Measurements from ENCODE around the gene CLEC4M.
"Not testable (repeated sequence)": the region's sequence is repeated elsewhere in the genome, so short reads cannot be mapped to it uniquely, and the experiment has no call there.

Gene CLEC4M

DNA sequence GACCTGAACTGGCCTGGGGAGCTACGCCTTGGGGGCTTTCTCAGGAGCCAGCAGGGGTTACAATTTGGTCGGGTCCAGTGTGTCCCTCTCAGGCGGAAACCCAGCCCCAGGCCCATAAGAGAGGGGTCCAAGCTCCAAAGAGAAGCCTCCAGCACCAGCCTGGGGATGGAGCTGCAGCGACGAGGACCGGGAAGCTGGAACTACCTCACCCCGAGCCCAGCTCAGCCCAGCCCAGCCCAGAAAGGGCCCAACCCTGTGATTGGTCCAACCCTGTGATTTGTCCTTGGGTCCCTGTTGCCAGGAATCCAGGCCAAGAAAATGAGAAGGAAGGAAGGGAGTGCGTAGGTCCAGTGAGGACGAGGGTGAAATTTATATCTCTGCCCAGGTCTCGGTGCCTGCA lies 24.1 kb downstream of the CLEC4M start:
- H3K9ac ChIP-seq (ENCODE audit: low read length), result no peak overlapping the region
- no peak overlapping the region for H3K4me3 ChIP-seq (ENCODE audit: low read length)
- no peaks in the 10 kb centered on the region for H3K4me1 ChIP-seq (ENCODE audit: control insufficient read depth, insufficient read depth, low read length)
- no peaks in the 10 kb centered on the region for H3K36me3 ChIP-seq (ENCODE audit: control insufficient read depth, insufficient read depth, low read length)
- peaks cover 20% of the 10 kb centered on the region for H3K27me3 ChIP-seq (ENCODE audit: control insufficient read depth, insufficient read depth, low read length)
- H3K27ac ChIP-seq (ENCODE audit: low read depth, low read length), result no peak overlapping the region

DNA sequence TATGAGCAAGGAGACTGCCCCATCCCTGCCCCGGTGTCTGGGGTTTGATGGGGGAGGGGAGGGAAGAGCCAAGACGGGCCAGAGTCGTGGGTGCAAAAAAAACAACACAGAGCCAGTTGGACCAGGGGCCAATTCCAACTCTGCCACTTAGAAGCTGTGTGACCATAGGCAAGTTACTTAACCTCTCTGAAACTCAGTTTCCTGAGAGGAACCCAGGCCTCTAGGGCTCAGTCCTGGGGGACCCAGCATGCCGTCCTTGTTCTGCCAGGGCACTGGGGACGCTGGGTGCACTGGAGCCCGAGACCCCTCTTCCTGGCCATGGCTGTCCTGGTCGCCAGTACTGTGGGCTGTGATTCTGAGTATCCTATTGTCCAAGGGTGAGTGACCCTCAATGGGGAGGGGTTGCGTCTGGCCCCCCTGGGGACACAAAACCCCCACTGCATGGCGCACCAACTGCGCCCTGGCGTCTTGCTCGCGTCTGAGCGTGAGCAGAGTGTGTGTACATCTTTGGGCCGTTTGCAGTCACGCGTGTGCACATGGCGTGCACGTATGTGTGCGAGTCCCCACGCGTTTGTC lies 24.6 kb downstream of the CLEC4M start:
- Histone ChIP-seq H3K4me3 (ENCODE audit: low read length) (no peak overlapping the region), H3K9ac (ENCODE audit: low read length) (no peak overlapping the region), H3K27ac (ENCODE audit: low read depth, low read length) (no peak overlapping the region), H3K27me3 (ENCODE audit: control insufficient read depth, insufficient read depth, low read length) (peaks cover 20% of the 10 kb centered on the region), H3K4me1 (ENCODE audit: control insufficient read depth, insufficient read depth, low read length) (no peaks in the 10 kb centered on the region), H3K36me3 (ENCODE audit: control insufficient read depth, insufficient read depth, low read length) (no peaks in the 10 kb centered on the region)

DNA sequence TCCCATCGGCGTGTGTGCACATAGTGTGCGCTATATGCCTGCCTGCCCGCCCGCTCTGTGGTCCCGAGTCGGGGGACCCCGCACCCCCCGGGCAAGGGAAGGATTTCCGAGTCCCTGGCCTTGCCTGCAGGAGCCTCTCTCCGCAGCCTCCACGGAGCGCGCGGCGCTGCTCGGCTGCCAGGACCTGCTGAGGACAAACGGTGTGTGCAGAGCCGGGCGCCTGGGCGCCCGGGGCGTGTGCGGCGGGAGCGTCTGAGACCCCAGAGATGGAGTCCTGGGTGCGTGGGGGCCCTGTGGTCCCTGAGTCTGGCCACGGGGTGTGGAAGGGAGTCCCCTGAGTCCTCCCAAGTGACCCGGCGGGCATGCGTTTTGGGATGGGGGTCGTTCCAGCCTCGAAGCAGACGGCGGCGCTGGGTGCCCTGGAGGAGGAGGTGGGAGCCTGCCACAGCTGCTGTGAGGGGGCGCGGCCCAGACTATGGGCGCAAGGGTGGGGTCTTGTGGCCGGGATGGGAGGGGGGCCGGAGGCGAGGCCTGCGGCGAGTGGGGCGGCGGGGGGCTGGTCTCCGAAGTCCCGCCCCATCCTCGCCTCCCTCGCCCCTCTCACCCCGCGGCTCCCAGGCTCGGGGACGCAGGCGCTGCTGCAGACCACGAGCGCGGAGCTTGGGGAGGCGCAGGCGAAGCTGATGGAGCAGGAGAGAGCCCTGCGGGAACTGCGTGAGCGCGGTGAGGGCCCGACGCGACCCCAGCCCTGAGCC lies 25.3 kb downstream of the CLEC4M start:
- no peak overlapping the region for H3K4me3 ChIP-seq (ENCODE audit: low read length)
- peaks cover 20% of the 10 kb centered on the region for H3K27me3 ChIP-seq (ENCODE audit: control insufficient read depth, insufficient read depth, low read length)
- no peak overlapping the region for H3K27ac ChIP-seq (ENCODE audit: low read depth, low read length)
- H3K9ac ChIP-seq (ENCODE audit: low read length), result no peak overlapping the region
- no peaks in the 10 kb centered on the region for H3K4me1 ChIP-seq (ENCODE audit: control insufficient read depth, insufficient read depth, low read length)
- no peaks in the 10 kb centered on the region for H3K36me3 ChIP-seq (ENCODE audit: control insufficient read depth, insufficient read depth, low read length)

DNA sequence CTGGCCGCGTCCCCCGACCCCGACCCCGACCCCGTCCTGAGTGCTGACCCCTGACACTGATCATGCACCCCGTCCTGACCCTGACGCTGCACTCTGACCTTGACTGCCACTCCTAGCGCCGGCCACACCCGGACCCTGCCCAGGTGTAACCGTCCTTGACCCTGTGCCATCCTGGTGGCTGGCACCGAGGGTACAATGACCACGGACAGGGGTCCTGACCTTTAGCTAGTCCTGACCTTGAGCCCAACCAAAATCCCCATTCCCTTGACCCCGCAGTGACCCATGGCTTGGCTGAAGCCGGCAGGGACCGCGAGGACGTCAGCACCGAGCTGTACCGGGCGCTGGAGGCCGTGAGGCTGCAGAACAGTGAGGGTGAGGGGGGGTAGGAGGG lies 25.9 kb downstream of the CLEC4M start:
- Histone ChIP-seq H3K4me3 (ENCODE audit: low read length) (no peak overlapping the region), H3K27me3 (ENCODE audit: control insufficient read depth, insufficient read depth, low read length) (peaks cover 20% of the 10 kb centered on the region)

GRCh38 chr19:7789447-7789846 lies 26.4 kb downstream of the CLEC4M start:
- Histone ChIP-seq H3K27me3 (ENCODE audit: control insufficient read depth, insufficient read depth, low read length) (peaks cover 20% of the 10 kb centered on the region), H3K9ac (ENCODE audit: low read length) (no peak overlapping the region), H3K4me1 (ENCODE audit: control insufficient read depth, insufficient read depth, low read length) (no peaks in the 10 kb centered on the region), H3K4me3 (ENCODE audit: low read length) (no peak overlapping the region), H3K27ac (ENCODE audit: low read depth, low read length) (no peak overlapping the region), H3K36me3 (ENCODE audit: control insufficient read depth, insufficient read depth, low read length) (no peaks in the 10 kb centered on the region)

More for the DNA sequence above, 25.9 kb downstream of the CLEC4M start:
- no peaks in the 10 kb centered on the region for H3K36me3 ChIP-seq (ENCODE audit: control insufficient read depth, insufficient read depth, low read length)
- no peaks in the 10 kb centered on the region for H3K4me1 ChIP-seq (ENCODE audit: control insufficient read depth, insufficient read depth, low read length)
- no peak overlapping the region for H3K9ac ChIP-seq (ENCODE audit: low read length)
- H3K27ac ChIP-seq (ENCODE audit: low read depth, low read length), result no peak overlapping the region

DNA sequence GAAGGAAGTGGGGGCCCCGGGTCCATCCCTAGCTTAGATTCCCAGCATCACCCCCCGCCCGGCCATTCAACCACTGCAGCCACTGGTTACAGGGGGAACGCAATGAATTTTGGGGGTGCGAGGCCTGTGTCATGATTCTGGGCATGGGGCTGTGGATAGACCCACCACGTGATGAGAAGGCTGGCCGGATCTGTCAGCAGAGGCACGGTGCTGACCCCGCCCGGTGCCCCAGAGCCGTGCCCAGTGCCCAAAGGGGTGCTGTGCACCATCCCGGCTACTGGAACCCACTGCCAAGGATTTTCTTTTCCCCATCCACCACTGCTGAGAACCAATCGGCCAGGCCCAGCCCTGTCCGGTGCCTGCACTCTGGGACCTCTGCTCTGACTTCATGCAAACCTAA lies 27.4 kb downstream of the CLEC4M start:
- Histone ChIP-seq H3K27ac (ENCODE audit: low read depth, low read length) (no peak overlapping the region), H3K9ac (ENCODE audit: low read length) (no peak overlapping the region), H3K4me3 (ENCODE audit: low read length) (no peak overlapping the region), H3K27me3 (ENCODE audit: control insufficient read depth, insufficient read depth, low read length) (peaks cover 20% of the 10 kb centered on the region), H3K36me3 (ENCODE audit: control insufficient read depth, insufficient read depth, low read length) (no peaks in the 10 kb centered on the region), H3K4me1 (ENCODE audit: control insufficient read depth, insufficient read depth, low read length) (no peaks in the 10 kb centered on the region)

GRCh38 chr19:7792281-7792680 lies 29.2 kb downstream of the CLEC4M start:
- no peak overlapping the region for H3K9ac ChIP-seq (ENCODE audit: low read length)
- no peaks in the 10 kb centered on the region for H3K4me1 ChIP-seq (ENCODE audit: control insufficient read depth, insufficient read depth, low read length)
- no peak overlapping the region for H3K27ac ChIP-seq (ENCODE audit: low read depth, low read length)
- peaks cover 18% of the 10 kb centered on the region for H3K27me3 ChIP-seq (ENCODE audit: control insufficient read depth, insufficient read depth, low read length)
- H3K36me3 ChIP-seq (ENCODE audit: control insufficient read depth, insufficient read depth, low read length), result no peaks in the 10 kb centered on the region
- no peak overlapping the region for H3K4me3 ChIP-seq (ENCODE audit: low read length)

GRCh38 chr19:7792701-7793100 lies 29.7 kb downstream of the CLEC4M start:
- H3K9ac ChIP-seq (ENCODE audit: low read length); H3K4me1 ChIP-seq (ENCODE audit: control insufficient read depth, insufficient read depth, low read length); H3K27ac ChIP-seq (ENCODE audit: low read depth, low read length); H3K36me3 ChIP-seq (ENCODE audit: control insufficient read depth, insufficient read depth, low read length); H3K4me3 ChIP-seq (ENCODE audit: low read length): not testable (repeated sequence)
- H3K27me3 ChIP-seq (ENCODE audit: control insufficient read depth, insufficient read depth, low read length), result peaks cover 17% of the 10 kb centered on the region

DNA sequence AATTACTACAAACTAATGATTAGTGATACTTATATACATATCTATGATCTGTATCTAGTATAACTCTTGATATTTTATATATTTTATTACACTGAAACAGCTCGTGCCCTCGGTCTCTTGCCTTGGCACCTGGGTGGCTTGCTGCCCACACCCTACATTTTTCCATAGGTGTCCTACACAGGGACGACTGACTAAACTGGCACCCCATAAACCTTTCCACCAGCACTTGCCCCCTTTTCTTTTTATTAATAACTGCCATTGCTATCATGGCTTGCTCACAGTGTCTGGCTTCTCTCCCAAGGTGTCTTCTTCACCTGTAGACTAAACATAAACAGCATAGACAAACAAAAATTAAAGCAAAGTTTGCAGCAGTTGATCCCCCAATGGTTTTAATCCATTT lies 30.4 kb downstream of the CLEC4M start:
- Histone ChIP-seq H3K4me3 (ENCODE audit: low read length) (no peak overlapping the region), H3K27me3 (ENCODE audit: control insufficient read depth, insufficient read depth, low read length) (peaks cover 10% of the 10 kb centered on the region), H3K36me3 (ENCODE audit: control insufficient read depth, insufficient read depth, low read length) (no peaks in the 10 kb centered on the region), H3K27ac (ENCODE audit: low read depth, low read length) (no peak overlapping the region), H3K4me1 (ENCODE audit: control insufficient read depth, insufficient read depth, low read length) (no peaks in the 10 kb centered on the region), H3K9ac (ENCODE audit: low read length) (no peak overlapping the region)

GRCh38 chr19:7795555-7796161 lies 32.6 kb downstream of the CLEC4M start:
- H3K36me3 ChIP-seq (ENCODE audit: control insufficient read depth, insufficient read depth, low read length), result no peaks in the 10 kb centered on the region
- H3K4me1 ChIP-seq (ENCODE audit: control insufficient read depth, insufficient read depth, low read length), result no peaks in the 10 kb centered on the region
- no peaks in the 10 kb centered on the region for H3K27me3 ChIP-seq (ENCODE audit: control insufficient read depth, insufficient read depth, low read length)
- no peak overlapping the region for H3K27ac ChIP-seq (ENCODE audit: low read depth, low read length)
- no peak overlapping the region for H3K4me3 ChIP-seq (ENCODE audit: low read length)
- H3K9ac ChIP-seq (ENCODE audit: low read length), result no peak overlapping the region

DNA sequence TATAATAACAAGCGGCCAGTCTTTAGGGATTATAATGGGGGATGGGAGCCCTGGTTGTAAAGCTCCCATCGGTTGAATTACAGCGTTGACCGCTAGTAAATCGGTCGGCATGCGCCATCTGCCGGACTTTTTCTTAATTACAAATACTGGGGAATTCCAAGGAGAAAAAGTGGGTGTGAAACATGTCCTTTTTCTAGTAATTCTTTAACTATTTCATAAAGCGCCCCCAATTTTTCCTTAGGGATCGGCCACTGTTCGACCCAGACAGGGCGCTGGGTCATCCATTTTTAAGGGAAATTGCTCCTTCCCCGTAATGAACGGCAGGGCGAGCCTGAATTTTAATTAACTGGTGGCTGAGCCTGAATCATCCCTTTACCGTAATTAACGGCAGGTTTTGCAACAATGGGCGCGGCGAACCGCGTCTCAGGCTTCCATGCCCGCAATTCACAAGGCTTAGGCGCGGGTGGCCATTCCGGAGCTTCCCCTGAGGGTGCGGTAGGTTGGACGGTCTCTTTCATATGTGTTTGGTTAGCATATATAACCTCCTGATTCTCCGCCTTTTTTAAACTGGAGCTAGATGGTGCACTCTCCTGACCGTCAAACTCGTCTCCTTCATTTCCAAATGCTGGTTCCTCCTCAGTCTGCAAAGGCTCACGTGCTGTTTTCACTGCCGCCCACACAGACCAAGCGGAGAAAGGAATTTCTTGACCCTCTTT lies 36.8 kb downstream of the CLEC4M start:
- peak overlapping the region; percentile 25 for H3K4me3 ChIP-seq (ENCODE audit: low read length)
- no peak overlapping the region for H3K27ac ChIP-seq (ENCODE audit: low read depth, low read length)
- no peak overlapping the region for H3K9ac ChIP-seq (ENCODE audit: low read length)
- H3K36me3 ChIP-seq (ENCODE audit: control insufficient read depth, insufficient read depth, low read length), result no peaks in the 10 kb centered on the region
- H3K27me3 ChIP-seq (ENCODE audit: control insufficient read depth, insufficient read depth, low read length), result no peaks in the 10 kb centered on the region
- H3K4me1 ChIP-seq (ENCODE audit: control insufficient read depth, insufficient read depth, low read length), result no peaks in the 10 kb centered on the region

DNA sequence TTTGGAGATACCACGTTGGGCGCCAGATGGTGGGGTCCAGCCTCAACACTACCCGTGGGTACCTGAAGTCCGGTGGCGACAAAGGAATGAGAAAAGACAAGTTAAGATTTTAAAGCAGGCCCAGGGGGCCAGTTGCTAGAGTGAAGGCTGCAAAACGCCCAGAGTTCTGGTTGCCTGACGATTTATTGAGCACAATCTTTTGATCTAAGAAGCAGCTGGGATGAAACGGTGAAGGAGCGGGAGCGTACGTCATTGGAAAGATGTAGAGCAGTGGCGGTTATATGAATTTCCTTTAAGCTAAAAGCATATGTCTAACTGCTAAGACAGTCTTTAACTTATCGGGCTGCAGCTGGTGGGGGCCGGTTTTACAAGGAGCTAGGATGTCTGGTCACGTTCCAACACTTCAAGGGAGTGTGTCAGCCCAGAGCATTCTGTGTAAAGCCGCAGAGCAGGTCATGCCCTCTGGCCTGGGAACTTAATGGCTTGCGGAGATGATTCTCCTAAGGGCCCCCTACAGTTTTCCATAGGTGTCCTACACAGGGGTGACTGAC lies 38.1 kb downstream of the CLEC4M start:
- H3K4me3 ChIP-seq (ENCODE audit: low read length), result no peak overlapping the region
- no peak overlapping the region for H3K9ac ChIP-seq (ENCODE audit: low read length)
- H3K27ac ChIP-seq (ENCODE audit: low read depth, low read length), result no peak overlapping the region
- no peaks in the 10 kb centered on the region for H3K36me3 ChIP-seq (ENCODE audit: control insufficient read depth, insufficient read depth, low read length)
- no peaks in the 10 kb centered on the region for H3K27me3 ChIP-seq (ENCODE audit: control insufficient read depth, insufficient read depth, low read length)
- no peaks in the 10 kb centered on the region for H3K4me1 ChIP-seq (ENCODE audit: control insufficient read depth, insufficient read depth, low read length)
